ENCODE results near the gene FNDC5.

FNDC5 gene

GRCh38 chr1:32867671-32868070, 3.0 kb downstream of the FNDC5 start:
- peaks cover 6% of the 10 kb centered on the region in 2 experiments for H3K4me1 ChIP-seq (ENCODE audit: control insufficient read depth in 1 of 2, insufficient read depth in 2 of 2, low read length in 2 of 2)
- H3K36me3 ChIP-seq (ENCODE audit: control insufficient read depth in 1 of 2, insufficient read depth in 2 of 2, low read length in 2 of 2), result peaks cover 0 to 4% of the 10 kb centered on the region in 2 experiments

GRCh38 chr1:32867151-32867550, 3.6 kb downstream of the FNDC5 start:
- DNase-seq, result no peak
- Histone ChIP-seq H3K27me3 (ENCODE audit: insufficient read depth, low read length) (peaks cover 21% of the 10 kb centered on the region), H3K79me2 (ENCODE audit: control insufficient read depth, insufficient read depth, low read length, poor library complexity) (no peaks in the 10 kb centered on the region), H2AK5ac (ENCODE audit: low read length) (no peak overlapping the region), H4K12ac (ENCODE audit: low read depth, low read length) (no peak overlapping the region), H4K8ac (ENCODE audit: low read depth, low read length) (no peak overlapping the region), H3K27ac (ENCODE audit: low read depth, low read length) (no peak overlapping the region), H3K4me1 (ENCODE audit: control insufficient read depth in 1 of 2, insufficient read depth in 2 of 2, low read length in 2 of 2) (peaks cover 6% of the 10 kb centered on the region in 2 experiments), H2BK5ac (ENCODE audit: low read depth, low read length, poor library complexity) (no peak overlapping the region), H3K4me2 (ENCODE audit: low read length) (no peak overlapping the region), H4K91ac (ENCODE audit: low read depth, low read length) (no peak overlapping the region), H3K18ac (ENCODE audit: low read length) (no peak overlapping the region), H3K9ac (ENCODE audit: low read length) (no peak overlapping the region), H2BK120ac (ENCODE audit: insufficient read depth, low read length, poor library complexity) (no peak overlapping the region), H3K4ac (ENCODE audit: low read depth, low read length) (no peak overlapping the region), H2AFZ (ENCODE audit: insufficient read depth, low read length, poor library complexity) (no peak overlapping the region), H3K9me3 (ENCODE audit: insufficient read depth, low read depth, low read length) (peaks cover 4% of the 10 kb centered on the region), H2BK12ac (ENCODE audit: low read length) (no peak overlapping the region), H3K79me1 (ENCODE audit: low read length) (peaks cover 5% of the 10 kb centered on the region), H3K4me3 (ENCODE audit: low read depth, low read length) (no peak overlapping the region), H3K23ac (ENCODE audit: low read length) (no peak overlapping the region), H3K36me3 (ENCODE audit: control insufficient read depth in 1 of 2, insufficient read depth in 2 of 2, low read length in 2 of 2) (peaks cover 0 to 4% of the 10 kb centered on the region in 2 experiments), H3K14ac (ENCODE audit: low read length) (no peak overlapping the region)
- no CpG with 5 or more reads among the region's 5 CpGs for WGBS (ENCODE audit: extremely low coverage, insufficient coverage, insufficient read length)

More at GRCh38 chr1:32867671-32868070, 3.0 kb downstream of the FNDC5 start:
- H2BK5ac ChIP-seq (ENCODE audit: low read depth, low read length, poor library complexity), result no peak overlapping the region
- H2BK12ac ChIP-seq (ENCODE audit: low read length), result no peak overlapping the region
- no peak overlapping the region for H3K27ac ChIP-seq (ENCODE audit: low read depth, low read length)
- no peak overlapping the region for H2BK120ac ChIP-seq (ENCODE audit: insufficient read depth, low read length, poor library complexity)
- no CpG with 5 or more reads among the region's 7 CpGs for WGBS (ENCODE audit: extremely low coverage, insufficient coverage, insufficient read length)
- no peaks in the 10 kb centered on the region for H3K79me2 ChIP-seq (ENCODE audit: control insufficient read depth, insufficient read depth, low read length, poor library complexity)
- no peak for DNase-seq
- H3K9ac ChIP-seq (ENCODE audit: low read length), result no peak overlapping the region
- H3K14ac ChIP-seq (ENCODE audit: low read length), result no peak overlapping the region
- no peak overlapping the region for H3K4ac ChIP-seq (ENCODE audit: low read depth, low read length)
- no peak overlapping the region for H3K4me3 ChIP-seq (ENCODE audit: low read depth, low read length)
- peaks cover 4% of the 10 kb centered on the region for H3K9me3 ChIP-seq (ENCODE audit: insufficient read depth, low read depth, low read length)
- H4K91ac ChIP-seq (ENCODE audit: low read depth, low read length), result no peak overlapping the region
- H4K8ac ChIP-seq (ENCODE audit: low read depth, low read length), result no peak overlapping the region
- H3K23ac ChIP-seq (ENCODE audit: low read length), result no peak overlapping the region
- H4K12ac ChIP-seq (ENCODE audit: low read depth, low read length), result no peak overlapping the region
- H3K27me3 ChIP-seq (ENCODE audit: insufficient read depth, low read length), result peaks cover 21% of the 10 kb centered on the region
- peaks cover 5% of the 10 kb centered on the region for H3K79me1 ChIP-seq (ENCODE audit: low read length)
- no peak overlapping the region for H2AK5ac ChIP-seq (ENCODE audit: low read length)
- H3K4me2 ChIP-seq (ENCODE audit: low read length), result no peak overlapping the region
- no peak overlapping the region for H2AFZ ChIP-seq (ENCODE audit: insufficient read depth, low read length, poor library complexity)
- H3K18ac ChIP-seq (ENCODE audit: low read length), result no peak overlapping the region

GRCh38 chr1:32865639-32866405, 4.9 kb downstream of the FNDC5 start:
- Histone ChIP-seq H3K18ac (ENCODE audit: low read length) (no peak overlapping the region), H2AK5ac (ENCODE audit: low read length) (no peak overlapping the region), H3K79me1 (ENCODE audit: low read length) (peaks cover 2% of the 10 kb centered on the region), H3K4ac (ENCODE audit: low read depth, low read length) (no peak overlapping the region), H2BK5ac (ENCODE audit: low read depth, low read length, poor library complexity) (no peak overlapping the region), H3K79me2 (ENCODE audit: control insufficient read depth, insufficient read depth, low read length, poor library complexity) (no peaks in the 10 kb centered on the region), H3K14ac (ENCODE audit: low read length) (no peak overlapping the region), H3K36me3 (ENCODE audit: control insufficient read depth in 1 of 2, insufficient read depth in 2 of 2, low read length in 2 of 2) (peaks cover 0 to 6% of the 10 kb centered on the region in 2 experiments), H2BK120ac (ENCODE audit: insufficient read depth, low read length, poor library complexity) (no peak overlapping the region), H3K27ac (ENCODE audit: low read depth, low read length) (no peak overlapping the region), H3K27me3 (ENCODE audit: insufficient read depth, low read length) (peaks cover 9% of the 10 kb centered on the region), H3K9ac (ENCODE audit: low read length) (no peak overlapping the region), H4K91ac (ENCODE audit: low read depth, low read length) (no peak overlapping the region), H3K4me2 (ENCODE audit: low read length) (no peak overlapping the region), H2BK12ac (ENCODE audit: low read length) (no peak overlapping the region), H3K9me3 (ENCODE audit: insufficient read depth, low read depth, low read length) (peaks cover 2% of the 10 kb centered on the region), H3K23ac (ENCODE audit: low read length) (no peak overlapping the region), H3K4me1 (ENCODE audit: control insufficient read depth in 1 of 2, insufficient read depth in 2 of 2, low read length in 2 of 2) (peaks cover 0 to 6% of the 10 kb centered on the region in 2 experiments), H3K4me3 (ENCODE audit: low read depth, low read length) (no peak overlapping the region), H4K8ac (ENCODE audit: low read depth, low read length) (no peak overlapping the region), H2AFZ (ENCODE audit: insufficient read depth, low read length, poor library complexity) (no peak overlapping the region), H4K12ac (ENCODE audit: low read depth, low read length) (no peak overlapping the region)
- DNase-seq, result no peak
- WGBS (ENCODE audit: extremely low coverage, insufficient coverage, insufficient read length), result no CpG with 5 or more reads among the region's 3 CpGs

GRCh38 chr1:32864375-32865019, 6.2 kb downstream of the FNDC5 start:
- Histone ChIP-seq H2AFZ (ENCODE audit: insufficient read depth, low read length, poor library complexity) (no peak overlapping the region), H2BK12ac (ENCODE audit: low read length) (no peak overlapping the region), H3K4ac (ENCODE audit: low read depth, low read length) (no peak overlapping the region), H3K27ac (ENCODE audit: low read depth, low read length) (no peak overlapping the region), H4K91ac (ENCODE audit: low read depth, low read length) (no peak overlapping the region), H3K18ac (ENCODE audit: low read length) (no peak overlapping the region), H3K27me3 (ENCODE audit: insufficient read depth, low read length) (no peaks in the 10 kb centered on the region), H3K9me3 (ENCODE audit: insufficient read depth, low read depth, low read length) (peaks cover 2% of the 10 kb centered on the region), H3K23ac (ENCODE audit: low read length) (no peak overlapping the region), H3K4me2 (ENCODE audit: low read length) (no peak overlapping the region), H3K79me1 (ENCODE audit: low read length) (no peaks in the 10 kb centered on the region), H3K9ac (ENCODE audit: low read length) (no peak overlapping the region), H2BK120ac (ENCODE audit: insufficient read depth, low read length, poor library complexity) (no peak overlapping the region), H3K4me1 (ENCODE audit: control insufficient read depth in 1 of 2, insufficient read depth in 2 of 2, low read length in 2 of 2) (no peaks in the 10 kb centered on the region), H4K8ac (ENCODE audit: low read depth, low read length) (no peak overlapping the region), H4K12ac (ENCODE audit: low read depth, low read length) (no peak overlapping the region), H2BK5ac (ENCODE audit: low read depth, low read length, poor library complexity) (no peak overlapping the region), H3K14ac (ENCODE audit: low read length) (no peak overlapping the region), H2AK5ac (ENCODE audit: low read length) (no peak overlapping the region), H3K36me3 (ENCODE audit: control insufficient read depth in 1 of 2, insufficient read depth in 2 of 2, low read length in 2 of 2) (peaks cover 0 to 6% of the 10 kb centered on the region in 2 experiments), H3K4me3 (ENCODE audit: low read depth, low read length) (no peak overlapping the region), H3K79me2 (ENCODE audit: control insufficient read depth, insufficient read depth, low read length, poor library complexity) (no peaks in the 10 kb centered on the region)
- no peak for DNase-seq
- WGBS (ENCODE audit: extremely low coverage, insufficient coverage, insufficient read length), result no CpG with 5 or more reads among the region's 8 CpGs
